EL (cell line): Measurements from ENCODE around the gene F10.
"Not testable (repeated sequence)": the region's sequence is repeated elsewhere in the genome, so short reads cannot be mapped to it uniquely, and the experiment has no call there.

ENCODE experiments used
- DNase-seq: peaks from one replicate; pipeline ENCODE4 v3.0.0-alpha.2; 2016

F10 gene

DNA sequence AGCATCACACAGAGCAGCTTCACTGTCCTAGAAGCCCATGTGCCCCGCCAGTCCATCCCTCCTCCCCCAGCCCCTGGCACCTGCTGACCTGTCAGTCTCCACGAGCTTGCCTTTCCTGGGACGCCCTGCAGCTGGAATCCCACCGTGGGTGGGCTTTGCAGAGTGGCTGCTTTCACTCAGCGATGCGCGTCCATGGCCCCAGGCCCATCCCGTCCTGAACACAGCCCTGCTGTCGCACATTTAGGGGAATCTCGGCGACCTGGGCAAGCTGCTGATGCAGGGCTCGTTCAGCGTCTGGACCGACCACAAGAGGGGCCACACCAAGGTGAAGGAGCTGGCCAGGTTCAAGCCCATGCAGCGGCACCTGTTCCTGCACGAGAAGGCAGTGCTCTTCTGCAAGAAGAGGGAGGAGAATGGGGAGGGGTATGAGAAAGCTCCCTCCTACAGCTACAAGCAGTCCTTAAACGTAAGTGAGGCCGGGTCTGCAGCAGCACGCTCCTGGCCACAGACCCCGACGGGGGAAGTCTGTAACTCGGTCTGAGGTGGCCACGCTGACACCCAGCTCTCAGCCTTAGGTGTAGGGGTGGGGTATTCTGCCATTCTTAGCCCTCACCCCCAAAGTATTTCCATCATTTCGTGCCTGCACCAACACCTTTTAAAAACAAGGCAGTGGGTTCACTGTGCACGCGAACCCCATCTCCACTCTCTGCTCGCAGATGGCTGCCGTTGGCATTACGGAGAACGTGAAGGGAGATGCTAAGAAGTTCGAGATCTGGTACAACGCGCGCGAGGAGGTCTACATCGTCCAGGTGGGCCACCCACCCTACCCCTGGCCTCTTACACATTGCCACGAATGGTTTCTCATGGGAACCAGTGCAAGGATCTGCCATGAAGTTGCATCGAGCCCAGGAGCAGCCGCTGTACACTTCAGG lies 35.3 kb upstream of the F10 start:
- DNase-seq, result no peak

DNA sequence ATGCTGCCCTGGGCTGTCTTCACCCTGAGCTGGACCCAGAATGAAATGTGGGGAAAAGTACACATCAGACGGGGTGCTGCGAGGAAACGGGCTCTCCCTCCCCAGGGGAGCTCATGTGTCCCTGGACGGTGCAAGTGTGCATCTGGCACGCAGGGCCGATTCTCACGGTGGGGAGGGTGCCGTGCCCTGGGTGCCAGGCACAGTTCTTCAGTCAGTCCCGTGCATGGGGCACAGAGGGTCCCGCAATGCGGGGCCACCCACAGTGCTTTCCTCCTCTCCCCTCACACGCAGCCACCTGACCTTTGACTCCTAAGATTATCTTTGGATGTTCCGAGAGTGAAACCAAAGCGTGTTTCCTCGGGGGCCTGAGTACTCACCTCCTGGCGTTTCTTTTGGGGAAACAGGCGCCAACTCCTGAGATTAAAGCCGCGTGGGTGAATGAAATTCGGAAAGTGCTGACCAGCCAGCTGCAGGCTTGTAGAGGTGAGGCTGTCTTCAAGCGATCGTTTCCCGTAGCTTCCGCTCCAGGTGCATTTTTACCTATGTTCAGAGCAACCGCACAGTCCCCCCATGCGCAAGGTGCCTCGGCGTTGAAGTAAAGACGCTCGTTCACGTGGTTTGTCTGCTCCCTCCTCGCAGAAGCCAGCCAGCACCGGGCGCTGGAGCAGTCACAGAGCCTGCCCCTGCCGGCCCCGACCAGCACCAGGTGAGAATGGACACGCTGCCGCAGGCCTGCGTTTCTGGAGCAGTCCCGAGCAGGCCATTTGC lies 34.5 kb upstream of the F10 start:
- no peak for DNase-seq

DNA sequence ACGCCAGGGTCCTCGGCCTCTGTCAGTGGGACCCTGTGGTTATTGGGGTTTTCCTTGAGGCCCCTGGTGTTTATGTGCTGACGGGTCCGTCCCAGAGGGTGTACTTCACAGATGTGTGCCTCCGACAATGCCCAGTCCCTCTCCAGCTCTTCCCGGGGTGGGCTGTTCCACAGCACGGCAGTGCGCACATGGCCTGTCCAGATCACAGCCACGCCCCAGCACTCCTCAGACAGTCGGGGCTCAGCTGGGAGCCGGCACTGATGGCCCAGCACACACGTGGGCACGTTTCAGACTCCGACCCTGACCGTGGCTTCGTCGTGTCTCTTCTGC lies 33.9 kb upstream of the F10 start:
- DNase-seq, result no peak

- no peak for DNase-seq
Measured at GRCh38 chr13:113089693-113090414, 32.7 kb upstream of the F10 start.

DNA sequence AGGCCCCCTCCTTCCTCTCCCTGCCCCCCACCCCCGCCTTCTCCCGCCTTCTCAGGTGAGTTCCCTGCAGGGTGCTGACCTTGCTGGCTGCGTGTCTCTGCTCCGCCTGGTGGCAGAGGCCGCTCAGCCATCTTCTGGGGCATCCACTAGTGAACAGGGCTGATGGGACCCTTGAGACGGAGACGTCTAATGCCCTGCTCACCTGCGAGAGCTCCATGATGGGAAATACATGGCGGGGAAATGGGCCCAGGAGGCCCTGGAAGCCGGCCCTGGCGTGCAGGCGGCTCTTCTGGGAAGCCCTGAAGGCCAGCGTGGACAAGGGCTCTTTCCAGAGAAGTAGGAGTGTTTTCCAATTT lies 32.2 kb upstream of the F10 start:
- DNase-seq, result no peak

- no peak for DNase-seq
Measured at GRCh38 chr13:113090806-113091205, 31.8 kb upstream of the F10 start.

GRCh38 chr13:113091211-113091771 lies 31.3 kb upstream of the F10 start:
- DNase-seq, result no peak

DNA sequence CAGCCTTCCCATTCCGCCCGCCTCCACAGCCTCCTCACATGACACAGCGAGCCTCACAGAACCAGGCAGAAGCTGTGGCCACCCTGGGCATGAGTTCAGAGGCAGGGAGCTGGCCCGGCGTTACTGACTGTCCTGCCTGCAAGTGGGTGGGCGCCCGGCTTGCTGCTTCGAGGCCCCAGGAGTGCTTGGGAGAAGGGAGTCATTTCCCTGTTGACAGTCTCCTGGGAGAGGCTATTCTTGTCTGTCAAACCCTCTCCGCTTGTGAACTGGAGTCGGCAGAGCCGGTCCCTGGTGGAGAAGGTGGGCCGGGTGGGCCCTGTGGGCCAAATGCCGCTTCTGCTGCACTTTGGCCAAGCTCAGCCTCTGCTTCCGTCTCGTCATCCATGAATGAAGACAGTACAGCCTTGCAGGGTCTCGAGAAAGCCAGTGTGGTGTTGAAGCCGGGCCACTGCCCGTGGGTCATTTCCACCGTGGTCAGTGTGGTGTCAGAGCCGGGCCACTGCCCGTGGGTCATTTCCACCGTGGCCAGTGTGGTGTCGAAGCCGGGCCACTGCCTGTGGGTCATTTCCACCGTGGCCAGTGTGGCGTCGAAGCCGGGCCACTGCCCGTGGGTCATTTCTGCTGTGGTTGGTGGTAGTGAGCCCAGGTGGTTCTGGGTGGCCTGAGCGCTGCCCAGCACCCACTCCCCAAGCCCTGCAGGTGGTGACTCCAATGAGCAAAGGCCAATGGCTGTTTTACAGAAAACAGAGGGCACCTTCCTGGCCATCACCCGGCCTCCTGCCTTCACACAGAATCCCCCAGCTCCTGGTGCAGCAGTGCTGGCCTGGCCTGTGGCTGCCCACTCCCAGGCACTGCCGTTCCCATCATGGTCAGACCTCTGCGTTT lies 30.5 kb upstream of the F10 start:
- DNase-seq, result no peak

GRCh38 chr13:113092776-113093579 lies 29.6 kb upstream of the F10 start:
- no peak for DNase-seq

GRCh38 chr13:113093580-113094409 lies 28.8 kb upstream of the F10 start:
- DNase-seq, result no peak

- no peak for DNase-seq
Measured at GRCh38 chr13:113094410-113094800, 28.2 kb upstream of the F10 start.

DNA sequence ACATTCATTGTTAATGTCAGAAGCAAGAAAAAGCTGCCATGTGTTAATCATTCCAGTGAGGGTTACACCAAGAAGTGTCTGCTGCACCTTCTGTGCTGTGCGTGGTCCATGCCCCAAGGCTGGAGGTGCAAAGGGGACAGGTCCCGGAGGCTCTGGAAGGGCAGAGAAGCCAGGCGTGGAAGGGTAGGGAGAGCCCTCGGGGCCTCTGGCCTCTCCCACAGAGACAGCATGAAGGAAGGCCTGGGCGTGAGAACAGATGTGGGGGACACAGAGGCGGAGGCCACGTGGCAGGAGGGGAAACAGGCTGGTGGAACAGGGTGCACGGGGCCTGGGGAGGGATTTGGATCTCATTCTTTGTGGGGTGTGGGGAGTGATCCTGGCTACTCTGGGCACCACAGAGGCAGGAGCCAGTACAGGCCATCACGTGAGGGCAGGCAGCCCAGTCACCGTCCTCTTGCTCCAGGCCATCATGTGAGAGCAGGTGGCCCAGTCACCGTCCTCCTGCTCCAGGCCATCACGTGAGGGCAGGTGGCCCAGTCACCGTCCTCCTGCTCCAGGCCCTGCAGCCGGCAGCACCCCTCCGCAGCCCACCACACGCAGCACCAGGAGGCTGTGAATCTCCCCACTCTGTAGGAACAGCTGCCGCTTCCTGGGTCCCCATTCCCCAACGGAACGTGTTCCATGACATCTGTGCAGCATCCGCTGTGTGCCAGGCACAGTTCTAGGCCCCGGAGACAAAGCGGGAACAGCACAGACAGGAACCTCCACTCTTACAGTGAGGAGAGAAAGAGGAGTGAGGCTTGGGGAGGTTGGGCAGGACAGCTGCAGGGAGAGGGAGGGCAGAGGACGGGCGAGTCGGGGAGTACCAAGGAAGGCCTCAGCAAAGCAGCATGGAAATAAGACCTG lies 27.2 kb upstream of the F10 start:
- no peak for DNase-seq

- no peak for DNase-seq
Measured at GRCh38 chr13:113096052-113096744, 26.4 kb upstream of the F10 start.

GRCh38 chr13:113096745-113097305 lies 25.8 kb upstream of the F10 start:
- DNase-seq, result no peak

DNA sequence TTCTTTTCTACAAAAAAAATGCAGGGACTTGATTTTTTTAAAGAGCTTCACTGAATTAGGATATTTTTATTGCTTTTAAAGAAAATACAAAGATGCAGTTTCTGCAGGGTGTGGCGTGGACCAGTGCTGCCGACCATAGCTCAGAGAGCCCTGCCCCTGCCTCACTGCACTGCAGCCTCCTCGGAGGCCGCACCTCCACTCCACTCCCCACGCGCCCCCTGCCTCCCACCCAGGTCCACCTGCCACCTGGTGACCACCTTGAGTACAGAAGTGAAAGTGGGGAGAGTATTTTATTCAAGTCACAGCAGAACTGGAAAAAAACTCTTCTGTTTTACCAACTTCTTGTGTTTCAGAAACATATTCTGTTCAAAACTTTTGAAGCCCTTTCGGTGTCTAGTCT lies 24.9 kb upstream of the F10 start:
- DNase-seq, result no peak

- peak; percentile 67 for DNase-seq
Measured at GRCh38 chr13:113098162-113098732, 24.4 kb upstream of the F10 start.

DNA sequence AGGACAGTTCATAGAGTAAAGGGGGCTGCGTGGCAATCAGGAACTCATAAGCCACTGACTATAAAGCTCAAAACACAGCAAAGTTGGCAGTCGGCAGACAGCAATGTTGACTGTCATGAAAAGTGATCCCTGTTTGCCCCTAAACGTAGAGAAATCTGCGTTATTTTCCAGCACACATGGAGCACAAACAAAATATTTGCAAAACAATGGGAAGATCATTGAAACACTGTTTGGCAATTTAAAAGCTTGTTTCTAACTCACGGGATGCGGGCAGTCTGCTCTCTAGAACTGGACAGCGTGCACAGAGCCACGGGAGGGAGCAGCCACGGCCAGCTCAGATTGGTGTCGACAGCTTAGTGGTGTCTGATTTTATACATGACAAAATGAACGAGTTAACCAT lies 23.5 kb upstream of the F10 start:
- no peak for DNase-seq

GRCh38 chr13:113102302-113102701 lies 20.3 kb upstream of the F10 start:
- DNase-seq, result not testable (repeated sequence)
